Spleen (tissue), 11 donors: Measurements from ENCODE around the gene MED12. TPM values are rescaled to one million over a fixed set of nuclear protein-coding genes. Genes with fewer than 3 reads are reported as not detected.

Experiments used
- DNase-seq: peaks from one replicate; pipeline ENCODE4 v3.0.0-alpha.2; 2020
- H3K27ac ChIP-seq, 8 donors: fragments of 200-600 bp; sonication (generic) in 7 of 8; 1 replicate in 4 of 8; 2 replicates in 4 of 8; pipeline versions ENCODE4 v1.5.0 to v1.8.0; 2016 to 2021; ENCODE audit warnings: inconsistent platforms in 4 of 8, mild to moderate bottlenecking in 4 of 8, moderate library complexity in 1 of 8
- H3K27me3 ChIP-seq, 7 donors: fragments of 200-600 bp; sonication (generic) in 6 of 7; replicated peaks in 1 of 7; 1 replicate in 4 of 7; 2 replicates in 3 of 7; pipeline versions ENCODE4 v1.5.0 to v1.8.0; 2016 to 2021; ENCODE audit warnings: inconsistent platforms in 3 of 7, mild to moderate bottlenecking in 1 of 7
- H3K36me3 ChIP-seq, 6 donors: fragments of 200-600 bp; sonication (generic) in 5 of 6; 1 replicate in 4 of 6; 2 replicates in 2 of 6; pipeline versions ENCODE4 v1.5.0 to v1.8.0; 2016 to 2021; ENCODE audit warnings: inconsistent platforms in 2 of 6
- H3K4me1 ChIP-seq, 6 donors: fragments of 200-600 bp; sonication (generic) in 5 of 6; 1 replicate in 3 of 6; 2 replicates in 3 of 6; pipeline versions ENCODE4 v1.5.0 to v1.8.0; 2016 to 2021; ENCODE audit warnings: inconsistent platforms in 3 of 6
- H3K4me3 ChIP-seq, 8 donors: fragments of 200-600 bp; sonication (generic) in 7 of 8; 1 replicate in 4 of 8; 2 replicates in 4 of 8; pipeline versions ENCODE4 v1.5.0 to v1.8.0; 2016 to 2021; ENCODE audit warnings: inconsistent platforms in 4 of 8, mild to moderate bottlenecking in 4 of 8, moderate library complexity in 2 of 8
- H3K9me3 ChIP-seq, 8 donors: fragments of 200-600 bp; sonication (generic) in 7 of 8; 1 replicate in 4 of 8; 2 replicates in 4 of 8; pipeline versions ENCODE4 v1.5.0 to v1.8.0; 2016 to 2021; ENCODE audit warnings: inconsistent platforms in 4 of 8
- POLR2A ChIP-seq, 3 donors: fragments of 450-650 bp; IDR thresholded peaks; one replicate each; pipeline ENCODE4 v1.5.1; 2017; ENCODE audit warnings: antibody characterized with exemption in 3 of 3, mild to moderate bottlenecking in 1 of 3
- POLR2AphosphoS5 ChIP-seq, 3 donors: sonication (generic); formaldehyde crosslinking; IDR thresholded peaks; one replicate each; pipeline ENCODE4 v1.5.1; 2017; ENCODE audit warnings: antibody characterized with exemption in 3 of 3
- WGBS, 5 donors: extraction: QIAGEN DNeasy Blood & Tissue Kit in 3 of 5; methylation state at CpG; one replicate each; pipeline versions ENCODE4 v1.1.5 to v1.1.7; 2013 to 2018; 5-methylcytosine and 5-hydroxymethylcytosine counted together
- intact Hi-C: fragments of 100-400 bp; cut with DNase I; formaldehyde crosslinking; loops from one replicate; pipeline ENCODE4 v1.15.0; 2023; ENCODE audit warnings: low total_unique reads
- polyA plus RNA-seq, 3 donors: library from polyadenylated mRNA; stranded (reverse); fragments of 200-250 nt; gene quantifications; one replicate each; pipeline ENCODE4 v1.2.1, GENCODE V29; 2013
- total RNA-seq, 7 donors: library from RNA; depleted of rRNA in 3 of 7; stranded (reverse); fragments of >200 nt in 3 of 7; fragmentation: NEBNext Ultra II Directional in 4 of 7; extraction: Animal tissue kit (Norgen Biotek cat#: 25700) in 4 of 7; gene quantifications; one replicate each; pipeline versions ENCODE4 v1.1.0 to v1.2.1, GENCODE V29; 2016 to 2021
- TF ChIP-seq, protein P1 (sequence below), 11 experiments: fragments of 200-600 bp in 7 of 11; fragments of 450-650 bp in 4 of 11; sonication (generic) in 4 of 11; IDR thresholded peaks in 8 of 11; conservative IDR thresholded peaks in 3 of 11; 1 replicate in 7 of 11; 2 replicates in 4 of 11; pipeline versions ENCODE4 v1.4.0 to v1.8.0; 2016 to 2021; ENCODE audit warnings: antibody characterized with exemption in 11 of 11, inconsistent platforms in 4 of 11, mild to moderate bottlenecking in 1 of 11
- donor health status: healthy with polysubstance abuse.
- donor health status: DM: no; HTN: no; CAD: no; lungs with moderate emphysema.
- donor health status: DM: no; HTN: no; CAD: no.
- donor health status: Bipolar disorder and iron deficiency.
- donor health status: healthy.
- donor health status: DM: no; HTN: no; CAD: no.
- donor health status: DM: yes; HTN: yes; CAD: no.

Gene MED12
- total and polyA plus RNA-seq, 10 donors = 5.2 to 151 (median 96.9) TPM

DNA sequence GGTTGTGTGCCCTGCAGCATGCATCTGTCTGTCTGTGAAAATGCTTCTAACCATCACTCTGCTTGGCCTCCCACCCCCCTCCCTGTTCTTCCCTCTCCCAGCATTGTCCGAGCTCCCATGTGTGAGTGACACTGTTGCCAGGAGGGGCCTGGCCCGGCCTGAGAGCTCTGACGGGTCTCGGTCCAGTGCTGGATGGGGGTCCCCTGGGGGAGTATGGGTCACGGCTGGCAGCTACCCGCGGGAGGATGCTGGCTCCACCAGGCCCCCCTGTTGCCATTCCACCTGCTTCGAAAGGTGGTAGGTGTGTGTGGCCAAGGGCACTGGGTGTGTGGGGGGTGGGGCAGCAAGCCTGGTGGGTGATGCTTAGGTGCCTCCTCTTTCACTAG is 29.9 kb downstream of the MED12 start:
- peaks cover 0 to 19% (median 2%) of the 10 kb centered on the region in 6 donors for H3K4me1 ChIP-seq
- no peaks in the 10 kb centered on the region for H3K9me3 ChIP-seq
- no peak overlapping the region for H3K27ac ChIP-seq
- no peak overlapping the region for H3K4me3 ChIP-seq
- no peak for DNase-seq
- H3K36me3 ChIP-seq = peaks cover 0 to 8% (median 0%) of the 10 kb centered on the region in 6 donors
- TF ChIP-seq, protein P1, sequence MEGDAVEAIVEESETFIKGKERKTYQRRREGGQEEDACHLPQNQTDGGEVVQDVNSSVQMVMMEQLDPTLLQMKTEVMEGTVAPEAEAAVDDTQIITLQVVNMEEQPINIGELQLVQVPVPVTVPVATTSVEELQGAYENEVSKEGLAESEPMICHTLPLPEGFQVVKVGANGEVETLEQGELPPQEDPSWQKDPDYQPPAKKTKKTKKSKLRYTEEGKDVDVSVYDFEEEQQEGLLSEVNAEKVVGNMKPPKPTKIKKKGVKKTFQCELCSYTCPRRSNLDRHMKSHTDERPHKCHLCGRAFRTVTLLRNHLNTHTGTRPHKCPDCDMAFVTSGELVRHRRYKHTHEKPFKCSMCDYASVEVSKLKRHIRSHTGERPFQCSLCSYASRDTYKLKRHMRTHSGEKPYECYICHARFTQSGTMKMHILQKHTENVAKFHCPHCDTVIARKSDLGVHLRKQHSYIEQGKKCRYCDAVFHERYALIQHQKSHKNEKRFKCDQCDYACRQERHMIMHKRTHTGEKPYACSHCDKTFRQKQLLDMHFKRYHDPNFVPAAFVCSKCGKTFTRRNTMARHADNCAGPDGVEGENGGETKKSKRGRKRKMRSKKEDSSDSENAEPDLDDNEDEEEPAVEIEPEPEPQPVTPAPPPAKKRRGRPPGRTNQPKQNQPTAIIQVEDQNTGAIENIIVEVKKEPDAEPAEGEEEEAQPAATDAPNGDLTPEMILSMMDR (IDR thresholded peaks at IDR 0.05 in 8 of 11, conservative IDR thresholded peaks at IDR 0.05 in 3 of 11) = no peak
- TF ChIP-seq POLR2A (IDR thresholded peaks at IDR 0.05) (no peak), POLR2AphosphoS5 (IDR thresholded peaks at IDR 0.05) (no peak)
- 73 to 100% (median 87%) methylated on average over 1 to 8 of the region's 8 CpGs for WGBS, 5 donors
- intact Hi-C loops = no loop called here
- no peaks in the 10 kb centered on the region for H3K27me3 ChIP-seq

DNA sequence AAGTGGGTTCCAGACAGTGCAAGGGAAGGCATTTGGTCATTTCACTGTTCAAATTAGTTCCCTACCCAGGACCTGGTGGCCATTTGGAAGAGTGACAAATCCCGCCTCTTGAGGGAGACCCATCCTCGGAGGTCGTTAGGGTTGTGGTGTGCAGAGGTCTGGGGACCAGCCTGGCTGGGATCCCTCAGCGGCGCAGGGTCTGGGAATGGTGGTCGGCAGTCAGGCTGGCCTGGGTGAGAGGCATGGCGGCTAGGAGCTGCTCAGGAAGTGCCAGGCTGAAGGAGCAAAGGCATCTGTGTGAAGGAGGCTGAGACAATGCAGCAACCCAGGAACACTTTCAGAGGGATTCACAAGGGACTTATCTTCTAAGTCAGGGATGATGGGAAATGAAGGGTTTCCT is 33.0 kb downstream of the MED12 start:
- no peak overlapping the region for H3K27ac ChIP-seq
- H3K4me1 ChIP-seq = peaks cover 0 to 4% (median 0%) of the 10 kb centered on the region in 6 donors
- TF ChIP-seq, protein P1 (IDR thresholded peaks at IDR 0.05 in 8 of 11, conservative IDR thresholded peaks at IDR 0.05 in 3 of 11) = no peak
- no peak for TF ChIP-seq POLR2A (IDR thresholded peaks at IDR 0.05)
- peak in 1 of 3 donors; percentile 24 for TF ChIP-seq POLR2AphosphoS5 (IDR thresholded peaks at IDR 0.05)
- H3K36me3 ChIP-seq = no peaks in the 10 kb centered on the region
- no peaks in the 10 kb centered on the region for H3K9me3 ChIP-seq
- no peak for DNase-seq
- no peak overlapping the region for H3K4me3 ChIP-seq
- WGBS, 5 donors = 71 to 91% (median 80%) methylated on average over 3 to 7 of the region's 7 CpGs
- intact Hi-C loops = no loop called here
- no peaks in the 10 kb centered on the region for H3K27me3 ChIP-seq

DNA sequence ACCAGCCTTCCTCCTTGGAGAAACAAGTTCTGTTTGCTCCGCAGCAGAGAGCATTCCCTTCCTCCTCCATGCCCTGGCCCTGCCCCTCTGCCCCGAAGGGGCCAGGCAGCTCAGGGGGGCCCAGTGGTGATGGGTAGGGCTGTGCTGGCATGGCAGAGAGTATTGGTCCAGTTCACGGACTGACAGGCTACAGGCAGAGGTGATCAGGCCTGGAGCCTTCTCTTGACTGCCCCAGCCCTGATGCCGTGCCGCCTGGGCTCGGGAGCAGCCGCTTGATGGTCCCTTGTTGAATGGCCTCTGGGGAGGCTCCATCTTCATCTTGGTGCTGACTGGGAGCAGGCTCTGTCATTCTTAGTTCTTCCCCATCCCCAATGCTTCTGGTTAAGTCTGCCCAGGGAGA is 35.8 kb downstream of the MED12 start:
- 84 to 98% (median 94%) methylated on average over 3 to 7 of the region's 7 CpGs for WGBS, 5 donors
- no peak overlapping the region for H3K4me3 ChIP-seq
- H3K4me1 ChIP-seq = no peaks in the 10 kb centered on the region
- no peak for TF ChIP-seq POLR2A (IDR thresholded peaks at IDR 0.05)
- TF ChIP-seq, protein P1 (IDR thresholded peaks at IDR 0.05 in 8 of 11, conservative IDR thresholded peaks at IDR 0.05 in 3 of 11) = no peak
- no peaks in the 10 kb centered on the region for H3K27me3 ChIP-seq
- no peak for DNase-seq
- no peaks in the 10 kb centered on the region for H3K36me3 ChIP-seq
- H3K9me3 ChIP-seq = no peaks in the 10 kb centered on the region
- intact Hi-C loops = no loop called here
- no peak overlapping the region for H3K27ac ChIP-seq

DNA sequence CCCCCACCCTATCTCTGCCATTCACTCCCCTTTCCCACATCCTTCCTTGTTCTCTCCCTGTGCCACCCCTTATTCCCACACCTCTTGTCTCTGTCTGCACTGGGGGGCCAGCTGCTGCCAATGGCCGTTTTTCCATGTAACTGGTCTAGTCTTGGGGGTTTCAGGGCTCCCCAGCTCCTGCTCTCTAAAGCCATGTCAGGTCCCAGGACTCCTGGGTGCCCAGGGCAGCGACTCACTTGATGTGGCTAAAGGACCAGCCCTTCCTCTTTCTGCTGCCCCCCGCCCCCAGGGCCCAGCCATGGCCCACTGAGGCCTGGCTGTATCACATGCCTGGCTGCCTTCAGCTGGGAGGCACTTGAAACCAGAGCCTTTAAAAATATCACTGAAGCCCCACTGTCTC is 36.2 kb downstream of the MED12 start:
- Histone ChIP-seq H3K9me3 (no peaks in the 10 kb centered on the region), H3K27ac (no peak overlapping the region), H3K36me3 (no peaks in the 10 kb centered on the region), H3K4me3 (no peak overlapping the region), H3K4me1 (no peaks in the 10 kb centered on the region), H3K27me3 (no peaks in the 10 kb centered on the region)
- DNase-seq = no peak
- intact Hi-C loops = no loop called here
- WGBS, 5 donors = 33 to 69% (median 41%) methylated on average over 2 to 3 of the region's 3 CpGs
- TF ChIP-seq, protein P1 (IDR thresholded peaks at IDR 0.05 in 8 of 11, conservative IDR thresholded peaks at IDR 0.05 in 3 of 11) = no peak
- TF ChIP-seq POLR2AphosphoS5 (IDR thresholded peaks at IDR 0.05) = no peak
- TF ChIP-seq POLR2A (IDR thresholded peaks at IDR 0.05) = no peak
